ENCODE measurements around the gene PRDM10.

Gene PRDM10

DNA sequence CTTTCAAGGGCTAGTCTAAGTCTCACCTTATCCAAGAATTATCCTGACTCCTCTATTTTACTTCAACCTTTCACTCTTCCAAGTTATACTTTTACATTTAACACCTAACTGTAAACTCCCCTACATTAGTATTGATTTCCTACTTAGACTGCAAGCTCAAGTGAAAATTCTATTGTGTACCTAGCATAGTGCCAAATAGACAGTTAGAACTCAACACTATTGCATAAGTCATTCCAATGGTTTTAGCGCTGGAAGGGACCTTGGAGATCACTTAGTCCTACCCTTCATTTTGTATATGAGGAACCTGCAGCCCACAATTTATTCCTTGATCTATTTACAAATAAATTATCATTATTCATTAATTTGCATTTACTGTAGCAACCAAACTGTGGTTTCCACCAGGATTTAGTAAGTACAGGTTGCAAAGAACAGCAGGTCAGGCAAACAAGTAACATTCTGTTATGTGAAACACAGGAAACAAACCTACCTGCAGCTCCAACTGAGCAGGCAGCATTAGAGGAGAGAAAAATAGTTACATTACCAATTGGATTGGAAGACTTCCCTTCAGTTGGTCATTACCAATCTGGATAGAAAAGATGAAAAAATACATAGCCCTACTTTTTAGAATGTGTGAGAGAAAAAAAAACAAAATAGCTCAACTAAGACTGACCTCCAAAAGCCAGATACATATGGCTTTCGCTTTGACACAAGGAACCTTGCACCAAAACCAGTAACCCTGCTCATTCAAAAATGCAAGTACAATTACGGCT lies 73.5 kb downstream of the PRDM10 start:
- no peak overlapping the region for H3K4me3 Mint-ChIP-seq
- H3K36me3 Mint-ChIP-seq, result peaks cover 16% of the 10 kb centered on the region
- no peaks in the 10 kb centered on the region for H3K4me1 Mint-ChIP-seq
- no peaks in the 10 kb centered on the region for H3K27me3 Mint-ChIP-seq
- H3K9me3 Mint-ChIP-seq, result no peaks in the 10 kb centered on the region
- H3K27ac Mint-ChIP-seq, result no peak overlapping the region

DNA sequence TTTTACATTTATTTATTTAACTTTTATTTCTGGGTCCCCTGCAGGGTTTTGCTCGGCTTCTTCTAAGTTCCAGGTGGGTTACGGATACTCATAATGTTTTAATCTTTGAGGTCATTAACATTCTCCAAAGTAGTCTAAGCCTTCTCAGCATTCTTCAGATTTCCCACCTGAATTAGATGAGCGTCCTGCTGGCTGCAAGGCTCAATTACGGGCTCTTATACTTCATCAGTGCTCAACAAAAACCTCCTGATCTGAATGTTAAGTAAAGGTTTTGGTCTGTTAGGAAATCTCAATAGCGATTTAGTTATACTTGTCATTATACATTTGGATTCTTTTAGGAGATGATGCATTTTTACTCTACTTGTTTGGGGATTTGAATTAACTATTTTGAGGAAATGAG lies 80.0 kb downstream of the PRDM10 start:
- Mint-ChIP-seq H3K36me3 (peaks cover 4% of the 10 kb centered on the region), H3K27ac (no peak overlapping the region), H3K27me3 (no peaks in the 10 kb centered on the region), H3K4me1 (peaks cover 16% of the 10 kb centered on the region), H3K4me3 (no peak overlapping the region), H3K9me3 (no peaks in the 10 kb centered on the region)

DNA sequence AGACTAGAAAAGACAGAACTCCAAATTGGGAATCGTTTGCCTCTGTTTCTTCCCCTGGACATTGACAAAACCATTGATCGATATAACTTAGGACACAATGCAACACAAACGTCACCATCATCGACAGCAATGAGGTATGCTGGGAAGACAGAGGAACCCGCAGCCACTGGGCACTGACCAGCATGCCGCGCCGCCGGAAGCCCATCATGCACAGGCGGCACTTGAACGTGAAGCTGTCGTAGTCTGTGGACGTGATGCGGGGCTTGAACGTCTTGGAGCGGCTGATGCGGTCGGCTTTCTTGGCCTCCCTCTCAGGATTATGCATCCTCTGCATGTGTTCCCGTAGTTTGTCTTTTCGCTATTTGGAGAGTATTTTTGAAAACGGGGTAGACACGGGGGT lies 84.3 kb downstream of the PRDM10 start:
- Mint-ChIP-seq H3K36me3 (peaks cover 5% of the 10 kb centered on the region), H3K27me3 (no peaks in the 10 kb centered on the region), H3K27ac (no peak overlapping the region), H3K9me3 (no peaks in the 10 kb centered on the region), H3K4me1 (peaks cover 13% of the 10 kb centered on the region), H3K4me3 (no peak overlapping the region)

DNA sequence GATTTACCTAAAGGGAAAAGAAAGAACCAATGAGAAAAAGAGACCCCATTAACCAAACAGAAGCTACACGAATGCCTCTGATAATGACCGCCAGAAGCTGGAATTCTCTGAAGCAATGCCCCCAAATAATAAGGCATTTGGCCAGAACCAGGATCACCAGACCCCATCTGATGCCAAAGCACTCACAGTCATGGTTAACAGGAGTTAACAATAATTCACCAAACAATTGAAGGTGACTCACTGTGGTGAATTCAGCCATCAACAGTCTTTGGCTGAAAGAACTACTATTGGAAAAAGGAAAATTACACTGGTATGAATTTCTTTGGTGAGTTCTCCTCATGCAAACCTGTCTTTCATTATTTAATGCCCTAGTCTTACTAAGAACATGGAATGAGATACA lies 85.4 kb downstream of the PRDM10 start:
- H3K27ac Mint-ChIP-seq, result no peak overlapping the region
- H3K36me3 Mint-ChIP-seq, result peaks cover 4% of the 10 kb centered on the region
- H3K4me3 Mint-ChIP-seq, result no peak overlapping the region
- peaks cover 4% of the 10 kb centered on the region for H3K4me1 Mint-ChIP-seq
- no peaks in the 10 kb centered on the region for H3K9me3 Mint-ChIP-seq
- H3K27me3 Mint-ChIP-seq, result no peaks in the 10 kb centered on the region

DNA sequence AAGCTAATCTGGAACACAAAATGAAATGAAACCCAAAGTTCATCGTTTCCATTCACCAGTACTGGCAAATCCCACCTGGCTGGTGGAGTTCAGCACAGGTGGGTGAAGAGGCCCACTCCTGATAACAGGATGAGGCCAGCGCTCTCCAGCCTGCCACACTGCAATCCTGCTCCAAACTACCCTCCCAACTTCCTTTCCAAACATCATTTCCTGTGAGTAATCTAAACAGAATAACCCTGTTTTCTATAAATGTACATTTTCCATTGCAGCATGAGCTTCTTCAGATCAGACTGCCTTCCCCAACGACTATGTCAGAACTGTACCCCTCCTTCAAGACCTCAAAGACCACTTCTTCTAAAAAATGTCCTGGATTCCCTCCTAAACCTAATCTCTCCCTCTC lies 91.3 kb downstream of the PRDM10 start:
- H3K9me3 Mint-ChIP-seq, result no peaks in the 10 kb centered on the region
- peaks cover 18% of the 10 kb centered on the region for H3K36me3 Mint-ChIP-seq
- H3K4me1 Mint-ChIP-seq, result peaks cover 6% of the 10 kb centered on the region
- H3K4me3 Mint-ChIP-seq, result no peak overlapping the region
- H3K27ac Mint-ChIP-seq, result no peak overlapping the region
- no peaks in the 10 kb centered on the region for H3K27me3 Mint-ChIP-seq

DNA sequence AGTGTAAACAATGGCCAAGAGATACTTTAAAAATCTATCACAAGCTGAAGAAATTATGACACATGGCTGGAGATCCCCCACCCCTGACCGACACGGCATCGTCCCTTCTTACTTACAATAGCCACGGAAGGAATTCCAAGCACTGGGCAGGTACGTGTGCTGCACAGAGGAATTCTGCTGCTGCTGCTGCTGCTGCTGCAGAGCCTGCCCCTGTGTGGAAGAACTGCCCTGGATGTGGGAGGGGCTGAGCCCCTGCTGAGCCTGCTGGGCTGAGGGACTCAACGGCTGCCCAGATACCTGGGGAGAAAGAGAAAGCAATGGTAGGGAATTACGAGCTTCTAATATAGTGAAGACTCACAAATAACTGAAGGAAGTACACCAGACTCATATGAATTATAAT lies 92.3 kb downstream of the PRDM10 start:
- no peaks in the 10 kb centered on the region for H3K27me3 Mint-ChIP-seq
- no peak overlapping the region for H3K4me3 Mint-ChIP-seq
- H3K4me1 Mint-ChIP-seq, result peaks cover 6% of the 10 kb centered on the region
- no peak overlapping the region for H3K27ac Mint-ChIP-seq
- peaks cover 20% of the 10 kb centered on the region for H3K36me3 Mint-ChIP-seq
- no peaks in the 10 kb centered on the region for H3K9me3 Mint-ChIP-seq

DNA sequence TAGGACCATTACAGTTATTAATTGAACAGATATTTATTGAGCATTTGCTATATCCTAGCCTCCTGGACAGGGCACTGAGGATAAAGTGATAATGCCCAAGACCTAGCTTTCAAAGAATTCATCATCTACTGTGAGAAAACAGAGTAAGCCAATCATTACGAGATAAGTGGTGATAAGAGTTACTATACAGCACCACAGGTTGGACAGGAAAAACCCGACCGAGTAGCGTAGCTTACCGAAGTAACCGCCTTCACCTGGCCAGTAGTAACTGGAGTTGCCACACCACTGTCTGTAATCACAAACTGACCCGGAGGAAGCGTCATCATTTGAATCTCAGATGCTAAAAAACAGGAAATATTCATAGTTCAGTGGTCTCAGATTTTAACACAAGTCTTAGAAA lies 97.2 kb downstream of the PRDM10 start:
- H3K4me1 Mint-ChIP-seq, result no peaks in the 10 kb centered on the region
- no peaks in the 10 kb centered on the region for H3K27me3 Mint-ChIP-seq
- H3K9me3 Mint-ChIP-seq, result no peaks in the 10 kb centered on the region
- no peak overlapping the region for H3K27ac Mint-ChIP-seq
- H3K4me3 Mint-ChIP-seq, result no peak overlapping the region
- H3K36me3 Mint-ChIP-seq, result peaks cover 29% of the 10 kb centered on the region

DNA sequence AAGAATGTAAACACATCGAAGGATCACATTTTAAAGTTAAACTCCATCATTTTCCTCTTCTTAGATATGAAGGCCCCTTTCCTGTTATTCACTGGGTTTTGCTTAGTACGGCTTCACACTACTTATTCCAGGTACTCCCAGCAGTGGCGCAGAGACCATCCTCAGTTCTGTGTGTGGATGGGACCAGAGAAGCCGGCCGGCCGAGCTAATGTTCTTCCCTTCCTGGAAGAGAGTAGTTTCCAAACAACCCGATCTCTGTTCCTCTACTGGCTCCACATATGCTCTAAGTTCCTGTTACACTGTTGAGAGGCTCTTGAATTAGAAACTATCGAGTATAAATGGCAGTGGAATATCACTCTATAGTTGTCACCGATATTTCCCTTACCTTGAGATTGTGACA lies 106.6 kb downstream of the PRDM10 start:
- no peaks in the 10 kb centered on the region for H3K27me3 Mint-ChIP-seq
- peak overlapping the region; percentile 72 for H3K27ac Mint-ChIP-seq

DNA sequence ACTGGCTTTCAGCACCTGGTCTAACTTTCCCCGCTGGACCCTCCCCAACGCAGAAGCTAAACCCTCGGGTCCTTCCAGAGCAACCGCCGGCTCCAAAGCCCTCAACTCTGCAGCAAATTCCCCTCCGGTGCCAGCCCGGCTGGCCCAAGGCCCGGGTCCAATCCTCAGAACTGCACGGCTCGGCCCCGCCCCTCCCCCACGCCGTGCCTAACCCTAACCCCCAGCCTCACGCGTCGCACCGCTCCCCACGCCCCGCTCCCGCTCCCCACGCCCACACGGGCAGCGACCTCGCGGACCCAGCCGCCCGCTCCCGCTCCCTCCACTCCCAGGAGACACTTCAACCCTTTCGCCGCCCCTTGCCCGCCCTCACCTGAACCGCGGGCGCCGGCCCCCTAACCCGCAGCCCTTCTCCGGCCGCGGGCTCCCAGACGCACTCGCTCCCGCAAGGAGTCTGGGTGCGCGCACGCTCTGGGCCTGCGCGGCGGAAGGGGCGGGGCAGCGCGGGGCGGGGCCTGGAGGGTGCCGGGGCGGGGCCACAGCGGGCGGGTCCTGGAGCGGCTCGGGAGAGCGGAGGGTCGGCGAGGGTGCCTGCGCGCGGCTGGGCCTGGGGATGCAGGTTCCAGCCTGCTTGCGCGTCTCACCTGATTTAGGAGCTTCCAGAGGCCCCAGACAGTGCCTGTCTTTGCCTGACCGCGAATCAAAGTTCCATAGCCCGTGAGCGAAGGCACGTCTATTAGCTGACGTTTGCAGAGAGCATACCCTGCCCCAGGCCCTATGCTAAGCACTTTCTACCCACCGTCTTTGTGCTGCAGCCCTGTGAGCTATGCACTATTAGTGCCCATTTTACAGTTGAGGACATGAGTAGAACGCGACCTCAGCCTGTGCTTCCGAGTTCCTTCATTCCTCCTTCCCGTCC lies 107.3 kb downstream of the PRDM10 start, which contains the start of gene NFRKB:
NFRKB (minus strand) TSS at position 453 of the 916 bp plus-strand sequence. CDS start 2,729 bp downstream, outside the sequence.
- no peaks in the 10 kb centered on the region for H3K27me3 Mint-ChIP-seq
- H3K9me3 Mint-ChIP-seq, result no peaks in the 10 kb centered on the region
- H3K36me3 Mint-ChIP-seq, result peaks cover 10% of the 10 kb centered on the region
- H3K27ac Mint-ChIP-seq, result peak within 1 kb of the TSS; percentile 79
- peak within 1 kb of the TSS; percentile 93 for H3K4me3 Mint-ChIP-seq
- H3K4me1 Mint-ChIP-seq, result peaks cover 46% of the 10 kb centered on the region

More for the DNA sequence above, 106.6 kb downstream of the PRDM10 start:
- peaks cover 46% of the 10 kb centered on the region for H3K4me1 Mint-ChIP-seq
- peak overlapping the region; percentile 93 for H3K4me3 Mint-ChIP-seq
- peaks cover 10% of the 10 kb centered on the region for H3K36me3 Mint-ChIP-seq
- no peaks in the 10 kb centered on the region for H3K9me3 Mint-ChIP-seq

DNA sequence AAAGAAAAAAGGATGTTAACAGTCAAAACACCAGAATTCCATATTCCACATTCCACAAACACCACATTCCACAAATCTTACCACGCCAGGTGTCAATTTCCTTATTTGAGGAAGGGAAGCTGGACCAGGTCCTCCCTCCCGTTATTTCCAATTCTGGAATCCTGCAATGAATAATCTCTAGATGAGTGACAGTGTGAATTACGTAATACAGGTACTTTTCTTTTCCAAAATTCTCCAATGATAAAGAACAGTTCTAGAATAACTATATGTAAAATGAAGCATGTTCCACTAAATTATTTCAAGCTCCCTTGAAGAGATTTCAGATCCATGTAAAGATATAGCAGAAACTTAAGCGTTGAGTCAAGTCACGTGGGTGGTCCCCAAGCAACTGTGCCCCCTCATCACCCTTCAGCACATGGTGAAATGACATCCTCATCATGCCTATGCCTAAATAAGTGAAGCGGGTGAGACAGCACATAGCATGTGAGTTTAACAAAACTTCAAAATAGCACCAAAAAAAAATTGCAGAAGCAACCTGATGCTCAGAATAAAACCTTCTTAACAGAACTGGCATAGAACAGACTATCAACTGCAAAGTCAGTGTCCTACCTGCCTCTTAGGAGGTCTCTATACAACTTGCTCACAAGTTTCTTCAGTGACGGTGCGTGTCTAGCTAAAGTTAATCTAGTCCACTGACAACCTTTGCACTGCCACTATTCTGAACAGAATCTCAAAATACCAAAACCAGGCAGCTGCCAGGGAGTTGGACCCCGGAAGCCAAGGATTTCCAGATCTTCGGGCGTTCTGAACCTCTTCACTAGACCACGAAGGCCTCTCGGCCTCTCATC lies 108.1 kb downstream of the PRDM10 start:
- Mint-ChIP-seq H3K4me1 (peaks cover 55% of the 10 kb centered on the region), H3K9me3 (no peaks in the 10 kb centered on the region), H3K27ac (peak overlapping the region; percentile 79), H3K4me3 (peak overlapping the region; percentile 93), H3K27me3 (no peaks in the 10 kb centered on the region), H3K36me3 (peaks cover 10% of the 10 kb centered on the region)

DNA sequence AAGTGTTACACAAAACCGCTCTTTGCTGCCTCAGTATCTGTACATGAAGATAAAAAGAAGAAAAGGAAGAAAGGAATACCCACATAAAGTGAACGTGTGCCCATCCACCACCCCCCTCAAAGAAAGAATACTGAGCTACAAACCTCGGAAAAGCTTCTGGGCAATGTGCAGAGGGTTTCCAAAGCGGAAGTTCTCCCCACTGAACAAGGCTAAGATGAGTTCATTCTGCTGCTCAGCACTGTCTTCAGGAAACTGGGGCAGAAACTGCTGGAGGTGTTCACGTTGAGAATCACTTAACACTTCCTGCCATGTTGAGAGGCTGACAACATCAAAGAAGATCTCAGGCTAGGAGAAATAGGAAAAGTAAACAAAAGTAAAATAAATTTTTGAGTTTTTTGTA lies 114.2 kb downstream of the PRDM10 start:
- peaks cover 34% of the 10 kb centered on the region for H3K36me3 Mint-ChIP-seq
- no peaks in the 10 kb centered on the region for H3K9me3 Mint-ChIP-seq
- no peaks in the 10 kb centered on the region for H3K27me3 Mint-ChIP-seq
- peak overlapping the region; percentile 47 for H3K4me3 Mint-ChIP-seq
- peaks cover 56% of the 10 kb centered on the region for H3K4me1 Mint-ChIP-seq
- H3K27ac Mint-ChIP-seq, result peak overlapping the region; percentile 81

DNA sequence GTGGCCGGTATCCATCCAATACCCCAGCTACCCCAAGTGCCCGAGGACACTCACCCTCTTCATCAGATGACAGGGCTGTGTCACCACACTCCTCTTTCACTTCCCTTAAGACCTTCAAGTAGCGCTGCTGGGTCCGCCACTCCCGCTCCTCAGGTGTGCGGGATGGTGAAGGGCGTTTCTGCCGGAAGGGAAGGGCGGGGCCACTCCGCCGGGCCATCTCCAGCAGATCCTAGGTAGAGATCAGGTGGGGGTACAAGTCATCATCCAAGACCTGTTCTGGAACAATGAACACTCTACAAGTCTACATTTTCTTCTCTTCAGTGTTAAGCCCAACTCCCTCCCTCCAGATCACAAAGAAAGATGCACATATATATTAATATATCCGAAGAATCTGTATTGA lies 117.3 kb downstream of the PRDM10 start:
- no peak overlapping the region for H3K4me3 Mint-ChIP-seq
- no peaks in the 10 kb centered on the region for H3K9me3 Mint-ChIP-seq
- H3K27ac Mint-ChIP-seq, result no peak overlapping the region
- peaks cover 34% of the 10 kb centered on the region for H3K4me1 Mint-ChIP-seq
- H3K36me3 Mint-ChIP-seq, result peaks cover 39% of the 10 kb centered on the region
- H3K27me3 Mint-ChIP-seq, result no peaks in the 10 kb centered on the region

DNA sequence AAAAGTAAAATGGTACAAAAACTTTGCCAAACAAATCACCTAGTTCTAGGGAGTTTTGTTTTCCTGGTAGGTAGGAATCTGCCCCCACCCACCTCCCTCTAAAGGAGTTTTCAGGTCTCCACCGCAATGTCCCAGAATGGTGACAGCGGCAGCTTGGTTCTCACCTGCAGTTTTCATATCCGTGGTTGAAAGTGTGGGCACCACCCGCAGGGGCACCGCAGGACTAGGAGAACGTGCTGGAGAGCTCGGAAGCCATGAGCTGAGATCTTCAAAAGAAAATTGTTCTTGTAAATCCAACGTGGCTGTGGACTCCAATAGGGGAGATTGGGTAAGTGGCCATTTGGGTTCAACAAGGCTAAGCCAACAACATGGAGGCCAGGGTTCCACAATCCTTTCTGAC lies 118.1 kb downstream of the PRDM10 start:
- Mint-ChIP-seq H3K4me3 (no peak overlapping the region), H3K9me3 (no peaks in the 10 kb centered on the region), H3K27ac (no peak overlapping the region), H3K4me1 (peaks cover 29% of the 10 kb centered on the region), H3K36me3 (peaks cover 41% of the 10 kb centered on the region), H3K27me3 (no peaks in the 10 kb centered on the region)

DNA sequence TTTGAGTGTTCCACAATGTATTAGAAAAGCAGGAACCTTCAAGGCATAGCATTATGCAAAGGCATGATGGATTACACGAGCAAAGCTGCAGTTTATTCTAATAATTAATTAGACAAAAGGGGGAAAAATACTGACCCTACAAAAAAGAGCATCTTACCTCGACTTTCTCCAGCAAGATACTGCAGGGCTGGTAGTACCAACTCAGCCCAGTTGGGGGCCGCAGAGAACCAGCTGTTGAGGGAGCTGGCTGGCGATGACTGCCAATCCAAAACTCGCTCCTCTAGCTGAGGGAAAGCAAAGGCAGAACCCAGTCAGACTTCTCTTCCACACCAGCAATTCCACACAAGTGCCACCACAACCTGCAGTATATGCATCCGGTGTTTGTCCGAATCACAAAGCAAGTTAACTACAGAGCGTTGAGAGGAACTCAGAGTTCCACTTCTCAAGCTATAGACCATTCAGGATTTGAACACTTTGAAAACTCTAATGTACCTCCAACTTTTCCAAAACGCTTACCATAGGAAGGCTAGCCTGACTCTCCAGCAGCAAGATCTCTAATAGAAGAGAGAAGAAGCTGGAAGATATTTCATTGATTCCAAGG lies 121.0 kb downstream of the PRDM10 start:
- Mint-ChIP-seq H3K27me3 (no peaks in the 10 kb centered on the region), H3K4me3 (no peak overlapping the region), H3K4me1 (peaks cover 5% of the 10 kb centered on the region), H3K36me3 (peaks cover 32% of the 10 kb centered on the region), H3K9me3 (no peaks in the 10 kb centered on the region), H3K27ac (no peak overlapping the region)

DNA sequence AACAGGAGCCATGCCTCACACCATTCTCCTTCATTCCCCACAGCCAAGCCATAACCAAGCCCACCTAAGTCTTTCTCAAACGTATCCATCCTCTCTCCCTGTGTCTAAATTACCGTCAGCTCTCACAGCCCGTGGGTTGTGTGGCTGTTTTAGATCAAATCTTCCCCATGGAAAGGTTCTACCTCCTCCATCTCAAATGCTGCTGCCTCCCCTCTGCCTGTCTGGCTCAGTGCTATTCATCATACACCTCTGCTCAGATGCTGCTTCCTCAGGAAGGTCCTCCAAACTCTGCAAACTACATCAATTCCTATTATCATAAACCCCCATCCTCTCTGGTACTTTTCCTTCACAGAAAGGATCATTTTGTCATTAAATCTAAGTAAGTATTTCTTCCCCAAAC lies 122.3 kb downstream of the PRDM10 start:
- peaks cover 31% of the 10 kb centered on the region for H3K36me3 Mint-ChIP-seq
- peaks cover 5% of the 10 kb centered on the region for H3K4me1 Mint-ChIP-seq
- H3K27me3 Mint-ChIP-seq, result no peaks in the 10 kb centered on the region
- H3K4me3 Mint-ChIP-seq, result no peak overlapping the region
- no peak overlapping the region for H3K27ac Mint-ChIP-seq
- H3K9me3 Mint-ChIP-seq, result no peaks in the 10 kb centered on the region

Measured in activated naive CD4-positive, alpha-beta T cell treated with anti-CD3 and anti-CD28 coated beads, Interleukin-2, amount 50 U/mL, for 24 hours (primary cell).